ENCODE results near the gene UTS2B. TPM values are rescaled to one million over a fixed set of nuclear protein-coding genes. Genes with fewer than 3 reads are reported as not detected.

The UTS2B gene
- polyA plus RNA-seq, 1 of the 3 experiments (the other 2 are of a cell fraction) = 0.03 TPM

DNA sequence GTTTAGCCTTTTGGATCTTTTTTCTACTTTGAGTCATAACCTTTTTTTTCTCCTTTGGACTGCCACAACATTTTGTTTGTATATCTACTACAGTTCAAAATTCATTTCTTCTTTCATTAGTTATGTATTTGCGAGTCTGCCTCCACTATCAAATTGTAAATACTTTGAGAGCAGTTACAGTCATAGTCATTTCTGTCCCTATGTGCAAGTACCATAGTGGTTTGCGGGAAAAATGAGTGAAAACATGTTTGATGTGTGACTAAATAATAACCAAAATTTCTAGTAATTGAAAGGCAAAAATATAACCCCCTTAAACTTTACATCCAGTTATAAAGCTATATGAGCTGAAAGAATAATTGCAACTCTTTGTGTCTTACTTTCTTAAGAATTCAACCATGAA lies 46.9 kb downstream of the UTS2B start:
- TF ChIP-seq MAX (IDR thresholded peaks at IDR 0.05; ENCODE audit: low read depth) (no peak), FOXM1 (IDR thresholded peaks at IDR 0.05; ENCODE audit: low read depth) (no peak), USF1 (IDR thresholded peaks at IDR 0.05; ENCODE audit: borderline replicate concordance, low read depth) (no peak), RAD21 (IDR thresholded peaks at IDR 0.05; ENCODE audit: low read length) (no peak), RFX5 (IDR thresholded peaks at IDR 0.05; ENCODE audit: low read length) (no peak), CTCF (IDR thresholded peaks at IDR 0.05) (no peak), EZH2phosphoT487 (IDR thresholded peaks at IDR 0.05; ENCODE audit: borderline replicate concordance, low read depth) (no peak), MXI1 (IDR thresholded peaks at IDR 0.05; ENCODE audit: low read depth, low read length) (no peak), TAF1 (IDR thresholded peaks at IDR 0.05; ENCODE audit: borderline replicate concordance, low read depth, low read length) (no peak), ELF1 (IDR thresholded peaks at IDR 0.05) (no peak), GABPA (IDR thresholded peaks at IDR 0.05; ENCODE audit: low read depth) (no peak), POLR2AphosphoS5 (IDR thresholded peaks at IDR 0.05; ENCODE audit: low read depth, low read length) (no peak), NRF1 (IDR thresholded peaks at IDR 0.05; ENCODE audit: low read depth, low read length) (no peak), TCF12 (IDR thresholded peaks at IDR 0.05) (no peak), GATA2 (CRISPR knock-in tag; IDR thresholded peaks at IDR 0.05) (no peak), USF2 (IDR thresholded peaks at IDR 0.05; ENCODE audit: borderline replicate concordance, low read depth, low read length) (no peak)
- TF ChIP-seq, protein P1, sequence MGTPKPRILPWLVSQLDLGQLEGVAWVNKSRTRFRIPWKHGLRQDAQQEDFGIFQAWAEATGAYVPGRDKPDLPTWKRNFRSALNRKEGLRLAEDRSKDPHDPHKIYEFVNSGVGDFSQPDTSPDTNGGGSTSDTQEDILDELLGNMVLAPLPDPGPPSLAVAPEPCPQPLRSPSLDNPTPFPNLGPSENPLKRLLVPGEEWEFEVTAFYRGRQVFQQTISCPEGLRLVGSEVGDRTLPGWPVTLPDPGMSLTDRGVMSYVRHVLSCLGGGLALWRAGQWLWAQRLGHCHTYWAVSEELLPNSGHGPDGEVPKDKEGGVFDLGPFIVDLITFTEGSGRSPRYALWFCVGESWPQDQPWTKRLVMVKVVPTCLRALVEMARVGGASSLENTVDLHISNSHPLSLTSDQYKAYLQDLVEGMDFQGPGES (IDR thresholded peaks at IDR 0.05; ENCODE audit: low read depth, low read length) = no peak
- no peaks in the 10 kb centered on the region for H3K36me3 ChIP-seq (replicated peaks in 1 of 2; ENCODE audit: control insufficient read depth in 1 of 2, insufficient read depth in 2 of 2, low read length in 1 of 2)
- H3K4me3 ChIP-seq (ENCODE audit: low read depth in 2 of 2, low read length in 1 of 2) = no peak overlapping the region
- H3K27me3 ChIP-seq (ENCODE audit: insufficient read depth) = no peaks in the 10 kb centered on the region
- 62% methylated on average over 2 of the region's 2 CpGs for whole genome bisulfite sequencing (ENCODE audit: low lambda C conversion rate)
- no peak for DNase-seq
- no peak overlapping the region for H3K9ac ChIP-seq
- H2AFZ ChIP-seq (ENCODE audit: low read depth) = no peak overlapping the region
- no peaks in the 10 kb centered on the region for H3K79me2 ChIP-seq (ENCODE audit: insufficient read depth)
- no peak overlapping the region for H3K4me2 ChIP-seq
- peaks cover 0 to 11% of the 10 kb centered on the region in 2 experiments; a peak in 2 of 4 replicates for H3K4me1 ChIP-seq (ENCODE audit: control insufficient read depth in 1 of 2, insufficient read depth in 2 of 2, low read depth in 1 of 2, low read length in 1 of 2)
- no peak overlapping the region; a peak in 1 of 4 replicates for H3K27ac ChIP-seq (ENCODE audit: low read depth in 2 of 2, low read length in 1 of 2)
- no peaks in the 10 kb centered on the region for H4K20me1 ChIP-seq (ENCODE audit: insufficient read depth)
- peaks cover 9% of the 10 kb centered on the region for H3F3A ChIP-seq (replicated peaks; ENCODE audit: insufficient read depth)
- 0 out of 2 replicates have a peak, but pooled peaks cover 5% of the 10 kb centered on the region for H3K9me3 ChIP-seq
- ChIA-PET CTCF (interaction anchor here (0.9 kb wide), 1 partner anchor 11 kb away, joined by 3 read pairs; no protein-coding TSS in a partner anchor), POLR2A (no interaction called here)
- no peaks in the 10 kb centered on the region for H3K9me2 ChIP-seq
